ENCODE results near the gene UBE2L5. TPM values are rescaled to one million over a fixed set of nuclear protein-coding genes. Genes with fewer than 3 reads are reported as not detected.

Gene UBE2L5
- total RNA-seq, 1 donor: not detected

DNA sequence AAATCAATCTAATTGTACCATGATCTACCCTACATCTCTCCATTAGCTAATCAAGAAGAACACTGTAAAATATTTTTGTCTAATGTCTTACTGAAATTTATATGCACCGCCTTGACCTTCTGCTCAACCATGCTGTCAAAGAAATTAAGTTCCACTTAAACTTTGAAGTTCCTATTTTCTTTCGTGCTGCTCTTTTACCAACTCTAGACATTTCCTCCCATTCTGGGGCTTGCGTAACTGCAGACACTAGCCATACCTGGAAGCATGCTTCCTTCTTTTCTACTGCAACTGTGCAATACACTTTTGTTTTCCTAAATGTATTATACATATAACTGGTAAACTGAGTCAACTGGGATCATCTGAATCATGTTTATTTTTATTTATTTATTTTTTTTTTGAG lies 8.5 kb upstream of the UBE2L5 start:
- TF ChIP-seq CTCF (IDR thresholded peaks at IDR 0.05; ENCODE audit: insufficient read depth, low read depth, low read length): no peak
- DNase-seq (ENCODE audit: low read depth): no peak

GRCh38 chr13:30415430-30416030 lies 6.8 kb upstream of the UBE2L5 start:
- no peak for DNase-seq (ENCODE audit: low read depth)
- H3K4me3 ChIP-seq (ENCODE audit: low read depth, low read length): no peak overlapping the region
- TF ChIP-seq CTCF (IDR thresholded peaks at IDR 0.05; ENCODE audit: insufficient read depth, low read depth, low read length): no peak

More for the DNA sequence above, 8.5 kb upstream of the UBE2L5 start:
- H3K4me3 ChIP-seq (ENCODE audit: low read depth, low read length): no peak overlapping the region

DNA sequence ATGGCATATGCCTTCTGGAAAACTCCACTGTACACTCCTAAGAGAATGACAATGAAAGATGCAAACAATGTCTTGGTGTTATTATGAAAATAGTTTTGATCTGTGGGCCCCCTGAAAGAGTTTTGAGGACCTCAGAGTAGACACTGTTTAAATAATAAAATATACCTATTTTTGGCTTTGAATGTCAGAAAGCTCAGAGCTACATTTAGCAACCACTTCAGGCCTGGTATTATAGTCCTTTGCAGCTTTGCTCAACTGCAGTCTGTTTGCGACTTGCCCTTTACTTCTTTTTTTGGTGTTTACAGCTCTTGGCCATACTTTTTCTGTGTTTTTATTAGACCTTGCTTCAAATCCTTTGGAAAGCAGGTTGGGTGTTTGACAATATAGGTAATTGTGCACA lies 5.8 kb upstream of the UBE2L5 start:
- H3K4me3 ChIP-seq (ENCODE audit: low read depth, low read length): no peak overlapping the region
- TF ChIP-seq CTCF (IDR thresholded peaks at IDR 0.05; ENCODE audit: insufficient read depth, low read depth, low read length): no peak
- DNase-seq (ENCODE audit: low read depth): no peak

DNA sequence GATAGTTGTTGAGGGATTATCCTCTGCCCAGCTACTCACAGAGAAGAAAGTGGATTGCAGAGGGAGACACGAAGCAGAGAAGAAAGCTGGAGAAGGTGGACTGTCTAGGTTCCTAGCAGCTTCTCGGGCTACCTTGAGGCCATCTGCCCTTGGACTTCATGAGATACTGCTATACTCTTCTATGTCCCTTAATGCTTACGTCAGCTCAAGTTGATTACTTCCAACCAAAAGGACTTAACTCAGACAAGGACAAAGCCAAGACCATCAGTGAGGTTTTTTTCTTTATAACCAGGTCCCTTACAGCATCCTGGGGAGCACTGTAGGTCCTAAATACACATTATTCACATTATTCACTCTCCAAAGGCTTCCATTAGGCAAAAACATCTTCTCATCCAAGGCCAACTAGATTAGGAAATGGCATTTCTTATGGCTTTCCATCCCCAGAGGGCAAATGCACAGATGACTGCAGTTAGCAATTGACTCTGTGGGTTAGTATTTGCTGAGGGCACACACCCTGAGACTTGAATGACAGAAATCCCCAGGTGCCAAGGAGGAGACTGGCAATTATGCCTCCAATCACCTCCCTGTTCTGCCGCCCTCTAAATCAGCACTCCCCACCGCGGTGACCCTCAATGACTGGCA lies 4.1 kb upstream of the UBE2L5 start:
- TF ChIP-seq CTCF (IDR thresholded peaks at IDR 0.05; ENCODE audit: insufficient read depth, low read depth, low read length): no peak

GRCh38 chr13:30418717-30419459 lies 3.4 kb upstream of the UBE2L5 start:
- H3K4me3 ChIP-seq (ENCODE audit: low read depth, low read length): no peak overlapping the region
- no peak for TF ChIP-seq CTCF (IDR thresholded peaks at IDR 0.05; ENCODE audit: insufficient read depth, low read depth, low read length)
- DNase-seq (ENCODE audit: low read depth): no peak

More for the DNA sequence above, 4.1 kb upstream of the UBE2L5 start:
- H3K4me3 ChIP-seq (ENCODE audit: low read depth, low read length): no peak overlapping the region
- no peak for DNase-seq (ENCODE audit: low read depth)

GRCh38 chr13:30421093-30422053 lies 920 bp upstream of the UBE2L5 start:
- peak; percentile 87 for DNase-seq (ENCODE audit: low read depth)
- peak overlapping the region; percentile 67 for H3K4me3 ChIP-seq (ENCODE audit: low read depth, low read length)
- TF ChIP-seq CTCF (IDR thresholded peaks at IDR 0.05; ENCODE audit: insufficient read depth, low read depth, low read length): no peak

Data from fibroblast of villous mesenchyme (primary cell).